ENCODE measurements around the gene MUSTN1.

The MUSTN1 gene

GRCh38 chr3:52790337-52790736, 44.5 kb downstream of the MUSTN1 start:
- no peak overlapping the region for H3K4me3 ChIP-seq (ENCODE audit: low read depth, low read length)
- no peak for DNase-seq (ENCODE audit: low read depth)
- TF ChIP-seq CTCF (conservative IDR thresholded peaks at IDR 0.05; ENCODE audit: low read depth, low read length): no peak

GRCh38 chr3:52789746-52790040, 45.1 kb downstream of the MUSTN1 start:
- no peak for TF ChIP-seq CTCF (conservative IDR thresholded peaks at IDR 0.05; ENCODE audit: low read depth, low read length)
- DNase-seq (ENCODE audit: low read depth): no peak
- H3K4me3 ChIP-seq (ENCODE audit: low read depth, low read length): no peak overlapping the region

- no peak for DNase-seq (ENCODE audit: low read depth)
- TF ChIP-seq CTCF (conservative IDR thresholded peaks at IDR 0.05; ENCODE audit: low read depth, low read length): no peak
- no peak overlapping the region for H3K4me3 ChIP-seq (ENCODE audit: low read depth, low read length)
Measured at GRCh38 chr3:52788890-52789745, 45.7 kb downstream of the MUSTN1 start.

- DNase-seq (ENCODE audit: low read depth): no peak
- H3K4me3 ChIP-seq (ENCODE audit: low read depth, low read length): no peak overlapping the region
- TF ChIP-seq CTCF (conservative IDR thresholded peaks at IDR 0.05; ENCODE audit: low read depth, low read length): no peak
Measured at GRCh38 chr3:52787672-52788625, 46.9 kb downstream of the MUSTN1 start.

- DNase-seq (ENCODE audit: low read depth): no peak
- H3K4me3 ChIP-seq (ENCODE audit: low read depth, low read length): no peak overlapping the region
- no peak for TF ChIP-seq CTCF (conservative IDR thresholded peaks at IDR 0.05; ENCODE audit: low read depth, low read length)
Measured at GRCh38 chr3:52787246-52787645, 47.6 kb downstream of the MUSTN1 start.

GRCh38 chr3:52786330-52787215, 48.2 kb downstream of the MUSTN1 start:
- no peak for DNase-seq (ENCODE audit: low read depth)
- no peak for TF ChIP-seq CTCF (conservative IDR thresholded peaks at IDR 0.05; ENCODE audit: low read depth, low read length)
- no peak overlapping the region for H3K4me3 ChIP-seq (ENCODE audit: low read depth, low read length)

Data from choroid plexus epithelial cell (primary cell).